ENCODE results near the gene PGLYRP2. TPM values are rescaled to one million over a fixed set of nuclear protein-coding genes. Genes with fewer than 3 reads are reported as not detected.
"Not testable (repeated sequence)": the region's sequence is repeated elsewhere in the genome, so short reads cannot be mapped to it uniquely, and the experiment has no call there.

The PGLYRP2 gene
- total RNA-seq, 2 experiments from 2014 or later: 0.25 to 0.27 TPM

DNA sequence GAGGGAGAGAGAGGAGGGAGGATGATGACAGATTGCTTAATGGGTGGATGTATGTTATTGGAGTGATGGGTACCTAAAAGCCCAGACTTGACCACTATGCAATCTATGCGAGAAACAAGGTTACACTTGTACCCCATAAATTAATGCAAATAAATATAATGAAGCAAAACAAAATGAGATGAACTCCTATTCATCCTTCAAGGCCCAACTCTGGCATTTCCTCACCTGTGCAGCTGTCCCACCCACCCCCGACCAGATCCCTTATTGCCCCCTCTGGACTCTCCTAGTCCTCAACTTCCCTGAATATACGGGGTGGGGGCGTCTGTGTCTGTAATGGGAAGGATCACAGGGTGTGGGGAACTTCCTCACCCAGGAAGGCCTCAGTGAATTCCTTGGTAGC, 4.1 kb downstream of the PGLYRP2 start:
- Mint-ChIP-seq H3K27me3 (no peaks in the 10 kb centered on the region), H3K36me3 (ENCODE audit: low read depth) (no peaks in the 10 kb centered on the region), H3K4me1 (ENCODE audit: low read depth) (peaks cover 31% of the 10 kb centered on the region), H3K27ac (no peak overlapping the region), H3K9me3 (no peaks in the 10 kb centered on the region), H3K4me3 (no peak overlapping the region)
- intact Hi-C loops (cut with micrococcal nuclease): no loop called here
- TF ChIP-seq, protein P1, sequence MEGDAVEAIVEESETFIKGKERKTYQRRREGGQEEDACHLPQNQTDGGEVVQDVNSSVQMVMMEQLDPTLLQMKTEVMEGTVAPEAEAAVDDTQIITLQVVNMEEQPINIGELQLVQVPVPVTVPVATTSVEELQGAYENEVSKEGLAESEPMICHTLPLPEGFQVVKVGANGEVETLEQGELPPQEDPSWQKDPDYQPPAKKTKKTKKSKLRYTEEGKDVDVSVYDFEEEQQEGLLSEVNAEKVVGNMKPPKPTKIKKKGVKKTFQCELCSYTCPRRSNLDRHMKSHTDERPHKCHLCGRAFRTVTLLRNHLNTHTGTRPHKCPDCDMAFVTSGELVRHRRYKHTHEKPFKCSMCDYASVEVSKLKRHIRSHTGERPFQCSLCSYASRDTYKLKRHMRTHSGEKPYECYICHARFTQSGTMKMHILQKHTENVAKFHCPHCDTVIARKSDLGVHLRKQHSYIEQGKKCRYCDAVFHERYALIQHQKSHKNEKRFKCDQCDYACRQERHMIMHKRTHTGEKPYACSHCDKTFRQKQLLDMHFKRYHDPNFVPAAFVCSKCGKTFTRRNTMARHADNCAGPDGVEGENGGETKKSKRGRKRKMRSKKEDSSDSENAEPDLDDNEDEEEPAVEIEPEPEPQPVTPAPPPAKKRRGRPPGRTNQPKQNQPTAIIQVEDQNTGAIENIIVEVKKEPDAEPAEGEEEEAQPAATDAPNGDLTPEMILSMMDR (IDR thresholded peaks at IDR 0.05): no peak
- ChIA-PET CTCF (no interaction called here), POLR2A (no interaction called here)
- DNase-seq (no peak), ATAC-seq (no peak)

DNA sequence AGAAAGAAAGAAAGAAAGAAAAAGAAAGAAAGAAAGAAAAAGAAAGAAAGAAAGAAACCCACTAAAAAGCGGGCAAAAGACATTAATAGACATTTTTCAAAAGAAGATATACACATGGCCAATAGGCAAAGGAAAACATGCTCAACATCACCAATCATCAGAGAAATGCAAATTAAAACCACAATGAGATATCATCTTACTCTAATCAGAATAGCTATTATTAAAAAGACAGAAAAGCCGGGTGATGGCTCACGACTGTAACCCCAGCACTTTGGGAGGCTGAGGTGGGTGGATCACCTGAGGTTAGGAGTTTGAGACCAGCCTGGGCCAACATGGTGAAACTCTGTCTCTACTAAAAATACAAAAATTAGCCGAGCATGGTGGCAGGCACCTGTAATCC, 5.5 kb downstream of the PGLYRP2 start:
- H3K27me3 Mint-ChIP-seq; H3K36me3 Mint-ChIP-seq (ENCODE audit: low read depth); DNase-seq; ATAC-seq; H3K9me3 Mint-ChIP-seq; intact Hi-C loops (cut with micrococcal nuclease); H3K27ac Mint-ChIP-seq; H3K4me3 Mint-ChIP-seq: not testable (repeated sequence)
- CTCF ChIA-PET: interaction anchor here (1.1 kb wide), 1 partner anchor 77 kb away, joined by 3 read pairs; no protein-coding TSS in a partner anchor
- peaks cover 29% of the 10 kb centered on the region for H3K4me1 Mint-ChIP-seq (ENCODE audit: low read depth)
- POLR2A ChIA-PET: interaction anchor here (0.9 kb wide), 1 partner anchor 41 kb away, joined by 3 read pairs; no protein-coding TSS in a partner anchor

- POLR2A ChIA-PET: no interaction called here
- no peaks in the 10 kb centered on the region for H3K9me3 Mint-ChIP-seq
- peaks cover 10% of the 10 kb centered on the region for H3K36me3 Mint-ChIP-seq (ENCODE audit: low read depth)
- TF ChIP-seq, protein P1 (IDR thresholded peaks at IDR 0.05): no peak
- no peak overlapping the region for H3K4me3 Mint-ChIP-seq
- peaks cover 46% of the 10 kb centered on the region for H3K4me1 Mint-ChIP-seq (ENCODE audit: low read depth)
- no peak for ATAC-seq
- no peaks in the 10 kb centered on the region for H3K27me3 Mint-ChIP-seq
- H3K27ac Mint-ChIP-seq: no peak overlapping the region
- intact Hi-C loops (cut with micrococcal nuclease): no loop called here
- CTCF ChIA-PET: no interaction called here
- no peak for DNase-seq
These were observed 7.6 kb downstream of the PGLYRP2 start for GRCh38 chr19:15471639-15472101.

- no peaks in the 10 kb centered on the region for H3K27me3 Mint-ChIP-seq
- ChIA-PET POLR2A (interaction anchor here (1.0 to 2.3 kb wide), 3 partner anchors 9 to 83 kb away, joined by 3 to 14 read pairs (median 3); partner anchors contain the start of genes AKAP8L and PGLYRP2), CTCF (interaction anchor here (2.5 to 7.5 kb wide), 2 partner anchors 51 to 85 kb away, joined by 7 to 42 read pairs; partner anchors contain the start of gene AKAP8L)
- no peaks in the 10 kb centered on the region for H3K9me3 Mint-ChIP-seq
- H3K27ac Mint-ChIP-seq: peak overlapping the region; percentile 62
- H3K36me3 Mint-ChIP-seq (ENCODE audit: low read depth): peaks cover 12% of the 10 kb centered on the region
- peaks cover 48% of the 10 kb centered on the region for H3K4me1 Mint-ChIP-seq (ENCODE audit: low read depth)
- TF ChIP-seq, protein P1 (IDR thresholded peaks at IDR 0.05): no peak
- ATAC-seq (peak; percentile 43), DNase-seq (peak; percentile 64)
- peak overlapping the region; percentile 74 for H3K4me3 Mint-ChIP-seq
- intact Hi-C loops (cut with micrococcal nuclease): loop anchor here (5.0 kb wide), 1 partner anchor 88 kb away; no protein-coding TSS in a partner anchor
These were observed 9.6 kb downstream of the PGLYRP2 start for GRCh38 chr19:15469513-15470297.

DNA sequence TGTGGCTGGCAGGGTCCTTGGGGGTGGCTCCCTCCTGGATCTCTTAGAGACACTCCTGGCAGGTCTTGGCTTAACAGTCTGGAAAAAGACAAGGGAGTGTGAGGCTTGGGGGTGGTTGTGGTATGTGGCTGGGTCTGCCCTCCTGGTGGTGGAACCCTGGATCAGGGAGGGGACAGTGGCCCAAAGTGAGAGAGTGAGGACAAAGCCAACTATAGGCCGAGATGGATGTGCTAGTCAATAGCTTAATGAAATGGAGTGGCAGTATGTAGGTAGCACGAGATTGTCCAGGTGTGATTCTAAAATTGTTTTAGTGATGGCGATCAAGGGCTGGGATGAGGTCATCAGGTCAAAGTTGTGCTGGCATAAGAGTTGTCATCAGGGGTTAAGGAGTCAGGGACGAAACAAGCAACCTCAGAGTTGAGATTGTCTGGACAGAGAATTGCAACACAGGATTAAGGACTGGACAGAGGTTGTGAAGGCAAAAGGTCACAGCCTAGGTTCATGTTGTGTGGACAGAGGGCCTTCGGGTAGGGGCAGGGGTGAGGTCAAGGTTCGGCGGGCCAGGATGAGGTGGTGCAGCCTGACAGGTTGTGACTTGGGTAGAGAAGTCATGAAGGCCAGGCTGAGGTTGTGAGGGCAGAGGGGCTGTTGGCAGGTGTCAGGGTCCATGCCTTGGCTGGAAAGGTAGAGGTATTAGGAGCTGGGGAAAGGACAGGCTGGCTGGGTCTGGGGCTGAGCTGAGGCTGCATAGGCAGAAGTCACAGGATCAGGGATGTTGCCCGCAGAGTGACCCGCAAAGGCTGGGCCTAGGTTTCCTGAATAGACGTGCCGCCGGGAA, 10.4 kb downstream of the PGLYRP2 start:
- peaks cover 51% of the 10 kb centered on the region for H3K4me1 Mint-ChIP-seq (ENCODE audit: low read depth)
- H3K9me3 Mint-ChIP-seq: no peaks in the 10 kb centered on the region
- H3K27ac Mint-ChIP-seq: peak overlapping the region; percentile 96
- H3K36me3 Mint-ChIP-seq (ENCODE audit: low read depth): peaks cover 13% of the 10 kb centered on the region
- H3K27me3 Mint-ChIP-seq: no peaks in the 10 kb centered on the region
- intact Hi-C loops (cut with micrococcal nuclease): loop anchor here (5.0 kb wide), 1 partner anchor 88 kb away; no protein-coding TSS in a partner anchor
- DNase-seq (no peak), ATAC-seq (no peak)
- TF ChIP-seq, protein P1 (IDR thresholded peaks at IDR 0.05): no peak
- peak overlapping the region; percentile 74 for H3K4me3 Mint-ChIP-seq
- ChIA-PET POLR2A (interaction anchor here (1.0 to 2.3 kb wide), 5 partner anchors 10 to 84 kb away, joined by 3 to 14 read pairs (median 6); partner anchors contain the start of genes AKAP8L and PGLYRP2), CTCF (interaction anchor here (2.5 to 7.5 kb wide), 2 partner anchors 50 to 86 kb away, joined by 7 to 42 read pairs; partner anchors contain the start of gene AKAP8L)

All from activated CD8-positive, alpha-beta T cell treated with anti-CD3 and anti-CD28 coated beads for 36 hours (primary cell).